Gastrocnemius medialis (tissue), 4 donors: ENCODE measurements around the gene CDKAL1. TPM values are rescaled to one million over a fixed set of nuclear protein-coding genes. Genes with fewer than 3 reads are reported as not detected.

Source experiments
- ATAC-seq, 2 donors: fragments of 150-250 bp; one replicate each; pipeline ENCODE4 v1.9.1; 2016
- DNase-seq, 2 donors: peaks; one replicate each; pipeline ENCODE4 v3.0.0-alpha.2; 2019
- H3K27ac ChIP-seq, 4 donors: fragments of 200-600 bp; sonication (generic); 1 replicate in 1 of 4; 2 replicates in 3 of 4; pipeline ENCODE4 v1.5.1; 2016 to 2018; ENCODE audit warnings: mild to moderate bottlenecking in 2 of 4, moderate library complexity in 1 of 4
- H3K27me3 ChIP-seq, 3 donors: fragments of 200-600 bp; sonication (generic) in 2 of 3; 1 replicate in 1 of 3; 2 replicates in 2 of 3; pipeline versions ENCODE4 v1.5.1 to v1.6.0; 2016 to 2019; ENCODE audit warnings: mild to moderate bottlenecking in 1 of 3, moderate library complexity in 1 of 3
- H3K36me3 ChIP-seq, 2 donors: fragments of 200-600 bp; sonication (generic) in 1 of 2; one replicate each; pipeline ENCODE4 v1.5.1; 2017 to 2018
- H3K4me1 ChIP-seq, 2 donors: fragments of 200-600 bp; sonication (generic) in 1 of 2; one replicate each; pipeline ENCODE4 v1.5.1; 2016 to 2017; ENCODE audit warnings: mild to moderate bottlenecking in 2 of 2
- H3K4me3 ChIP-seq, 4 donors: fragments of 200-600 bp; sonication (generic) in 3 of 4; 1 replicate in 1 of 4; 2 replicates in 3 of 4; pipeline ENCODE4 v1.5.1; 2016 to 2019; ENCODE audit warnings: mild to moderate bottlenecking in 2 of 4
- H3K9me3 ChIP-seq, 3 donors: fragments of 200-600 bp; sonication (generic) in 2 of 3; 1 replicate in 1 of 3; 2 replicates in 2 of 3; pipeline ENCODE4 v1.5.1; 2016 to 2019
- CTCF ChIP-seq, 5 experiments: fragments of 450-650 bp in 3 of 5; fragments of 200-600 bp in 2 of 5; sonication (generic) in 2 of 5; IDR thresholded peaks in 4 of 5; conservative IDR thresholded peaks in 1 of 5; 1 replicate in 4 of 5; 2 replicates in 1 of 5; pipeline ENCODE4 v1.5.1; 2016 to 2019; ENCODE audit warnings: antibody characterized with exemption in 5 of 5, mild to moderate bottlenecking in 3 of 5, moderate library complexity in 3 of 5
- POLR2A ChIP-seq, 2 donors: fragments of 450-650 bp; IDR thresholded peaks; one replicate each; pipeline ENCODE4 v1.6.1; 2017; ENCODE audit warnings: antibody characterized with exemption in 2 of 2, mild to moderate bottlenecking in 2 of 2, moderate library complexity in 2 of 2
- in situ Hi-C, 4 donors: fragments of 200-750 bp; cut with MboI; loops; one replicate each; pipeline versions ENCODE4 v1.15.0 to v1.8.0; 2017; ENCODE audit warnings: low sequenced_read_pairs in 4 of 4
- intact Hi-C: fragments of 100-400 bp; cut with DNase I; formaldehyde crosslinking; loops from one replicate; pipeline ENCODE4 v1.15.1; 2023; ENCODE audit warnings: low total_unique reads
- total RNA-seq, 4 donors: library from RNA; depleted of rRNA; stranded (reverse); fragments of >200 nt; gene quantifications; one replicate each; pipeline versions ENCODE4 v1.1.0 to v1.2.3, GENCODE V29; 2016

Gene CDKAL1
- total RNA-seq, 4 donors from 2014 or later, result 9.6 to 17.0 (median 11.4) TPM

- no peak for ATAC-seq
- Histone ChIP-seq H3K4me3 (no peak overlapping the region), H3K4me1 (peaks cover 8 to 9% of the 10 kb centered on the region in 2 donors), H3K36me3 (no peaks in the 10 kb centered on the region), H3K9me3 (no peaks in the 10 kb centered on the region), H3K27ac (no peak overlapping the region), H3K27me3 (no peaks in the 10 kb centered on the region)
- no peak for TF ChIP-seq CTCF (IDR thresholded peaks at IDR 0.05 in 4 of 5, conservative IDR thresholded peaks at IDR 0.05 in 1 of 5)
- TF ChIP-seq POLR2A (IDR thresholded peaks at IDR 0.05), result no peak
- intact Hi-C loops (no loop called here), in situ Hi-C loops (no loop called here)
- no peak for DNase-seq
Observed at GRCh38 chr6:20692023-20692422, 157.8 kb downstream of the CDKAL1 start.

- H3K4me1 ChIP-seq, result peaks cover 8% of the 10 kb centered on the region in 2 donors
- intact Hi-C loops (no loop called here), in situ Hi-C loops (no loop called here)
- no peak for ATAC-seq
- H3K27ac ChIP-seq, result no peak overlapping the region
- no peaks in the 10 kb centered on the region for H3K27me3 ChIP-seq
- H3K9me3 ChIP-seq, result no peaks in the 10 kb centered on the region
- TF ChIP-seq CTCF (IDR thresholded peaks at IDR 0.05 in 4 of 5, conservative IDR thresholded peaks at IDR 0.05 in 1 of 5), result no peak
- no peak for TF ChIP-seq POLR2A (IDR thresholded peaks at IDR 0.05)
- no peak for DNase-seq
- no peak overlapping the region for H3K4me3 ChIP-seq
- no peaks in the 10 kb centered on the region for H3K36me3 ChIP-seq
Observed at GRCh38 chr6:20693466-20694063, 159.3 kb downstream of the CDKAL1 start.

- no peak overlapping the region for H3K27ac ChIP-seq
- no peak for DNase-seq
- H3K27me3 ChIP-seq, result no peaks in the 10 kb centered on the region
- H3K9me3 ChIP-seq, result no peaks in the 10 kb centered on the region
- intact Hi-C loops (no loop called here), in situ Hi-C loops (no loop called here)
- peaks cover 0 to 5% of the 10 kb centered on the region in 2 donors for H3K4me1 ChIP-seq
- no peak overlapping the region for H3K4me3 ChIP-seq
- no peak for ATAC-seq
- H3K36me3 ChIP-seq, result no peaks in the 10 kb centered on the region
- TF ChIP-seq CTCF (IDR thresholded peaks at IDR 0.05 in 4 of 5, conservative IDR thresholded peaks at IDR 0.05 in 1 of 5) (no peak), POLR2A (IDR thresholded peaks at IDR 0.05) (no peak)
Observed at GRCh38 chr6:20696676-20697075, 162.4 kb downstream of the CDKAL1 start.

- Histone ChIP-seq H3K27me3 (no peaks in the 10 kb centered on the region), H3K36me3 (no peaks in the 10 kb centered on the region), H3K27ac (no peak overlapping the region), H3K9me3 (no peaks in the 10 kb centered on the region), H3K4me3 (no peak overlapping the region), H3K4me1 (peaks cover 0 to under 1% of the 10 kb centered on the region in 2 donors)
- TF ChIP-seq POLR2A (IDR thresholded peaks at IDR 0.05) (no peak), CTCF (IDR thresholded peaks at IDR 0.05 in 4 of 5, conservative IDR thresholded peaks at IDR 0.05 in 1 of 5) (no peak)
- DNase-seq (no peak), ATAC-seq (no peak)
- intact Hi-C loops, result no loop called here
- in situ Hi-C loops, result no loop called here
Observed at GRCh38 chr6:20698675-20699074, 164.4 kb downstream of the CDKAL1 start.

DNA sequence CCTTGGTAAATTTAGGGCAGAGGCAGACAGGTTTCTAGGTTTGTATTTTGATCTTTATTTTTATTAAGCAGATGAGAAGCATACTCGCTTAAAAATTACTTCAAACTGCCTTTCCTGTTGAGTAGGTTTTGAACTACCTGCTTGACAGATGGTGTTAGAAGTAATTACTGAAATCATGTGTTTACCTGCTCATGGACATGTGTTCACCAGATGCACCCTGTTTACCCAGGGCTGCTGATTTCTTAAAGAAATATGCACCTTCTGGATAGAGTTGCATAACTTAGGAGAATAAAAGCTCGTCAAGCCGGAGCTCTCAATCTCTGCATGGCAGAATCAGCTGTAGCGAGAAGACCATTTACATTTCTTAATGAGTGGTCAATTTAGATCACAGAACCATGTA is 165.1 kb downstream of the CDKAL1 start:
- in situ Hi-C loops, result no loop called here
- TF ChIP-seq POLR2A (IDR thresholded peaks at IDR 0.05), result no peak
- TF ChIP-seq CTCF (IDR thresholded peaks at IDR 0.05 in 4 of 5, conservative IDR thresholded peaks at IDR 0.05 in 1 of 5), result no peak
- DNase-seq, result no peak

More for the DNA sequence above, 165.1 kb downstream of the CDKAL1 start:
- H3K27ac ChIP-seq, result no peak overlapping the region
- H3K36me3 ChIP-seq, result no peaks in the 10 kb centered on the region
- ATAC-seq, result no peak
- H3K27me3 ChIP-seq, result no peaks in the 10 kb centered on the region
- H3K4me1 ChIP-seq, result no peaks in the 10 kb centered on the region
- no peaks in the 10 kb centered on the region for H3K9me3 ChIP-seq
- no peak overlapping the region for H3K4me3 ChIP-seq
- intact Hi-C loops, result no loop called here
